HepG2 (cell line): ENCODE results near the gene TBXA2R. TPM values are rescaled to one million over a fixed set of nuclear protein-coding genes. Genes with fewer than 3 reads are reported as not detected.

Source experiments
- ATAC-seq: fragments of 200-7000 bp; cut with Tn5 transposase; 3 replicates; pipeline ENCODE4 v1.9.1; 2020; ENCODE audit warnings: mild to moderate bottlenecking, moderate library complexity
- BruUV-seq: library from RNA; stranded (reverse); fragments of 400-500 nt; replicated peaks from 2 replicates; lab custom pipeline; 2021; lab: Mats Ljungman, UMichigan
- CTCF ChIA-PET: fragments of 300-600 bp; formaldehyde crosslinking; extraction: SDS; loops from one replicate; lab custom pipeline; 2021; ENCODE audit warnings: low total read pairs, inconsistent platforms, low intra/inter-chr PET ratio; lab: Yijun Ruan, JAX
- POLR2A ChIA-PET: fragments of 350-600 bp; sonication (Branson Sonifier 250); formaldehyde crosslinking; loops from one replicate; lab custom pipeline; 2020; ENCODE audit warnings: antibody characterized with exemption, inconsistent platforms; lab: Yijun Ruan, JAX
- DNase-seq: peaks from one replicate; pipeline ENCODE4 v3.0.0-alpha.2; 2015; ENCODE audit warnings: low spot score
- FAIRE-seq: peaks from 3 replicates; lab custom pipeline; 2011; peaks lifted over from hg19 to GRCh38; lab: Jason Lieb, UNC
- H2AFZ ChIP-seq: one replicate; pipeline ENCODE4 v1.6.1; 2011; ENCODE audit warnings: low read length, inconsistent platforms
- H3K27ac ChIP-seq: fragments of 300-600 bp; 3 replicates; pipeline ENCODE4 v1.8.0; 2011; ENCODE audit warnings: mixed run types, mild to moderate bottlenecking, mixed read lengths, low read length, inconsistent platforms; ENCODE audit not compliant: insufficient read depth; ENCODE audit errors: extremely low read length
- H3K27me3 ChIP-seq, 2 experiments: fragments of 200-600 bp in 1 of 2; 2 replicates in 1 of 2; 3 replicates in 1 of 2; pipeline versions ENCODE4 v1.6.0 to v1.8.0; 2011; ENCODE audit warnings: low read length in 2 of 2, mild to moderate bottlenecking in 2 of 2, moderate library complexity in 2 of 2, inconsistent platforms in 1 of 2; ENCODE audit not compliant: insufficient read depth in 2 of 2, control insufficient read depth in 1 of 2
- H3K36me3 ChIP-seq, 2 experiments: fragments of 200-600 bp in 1 of 2; replicated peaks in 1 of 2; 2 replicates in 1 of 2; 3 replicates in 1 of 2; pipeline versions ENCODE4 v1.5.1 to v1.8.0; 2011; ENCODE audit warnings: low read length in 2 of 2, inconsistent platforms in 1 of 2; ENCODE audit not compliant: insufficient read depth in 2 of 2, control insufficient read depth in 1 of 2
- H3K4me1 ChIP-seq: 2 replicates; pipeline ENCODE4 v1.5.1; 2012; ENCODE audit warnings: low read length, inconsistent platforms; ENCODE audit not compliant: insufficient read depth
- H3K4me2 ChIP-seq: 2 replicates; pipeline ENCODE4 v1.6.0; 2011; ENCODE audit warnings: low read depth, low read length, inconsistent platforms
- H3K4me3 ChIP-seq, 3 experiments: fragments of 200-600 bp in 1 of 3; sonication (generic), shearing (Covaris generic) in 1 of 3; replicated peaks in 1 of 3; 2 replicates each; pipeline ENCODE4 v1.5.1; 2011 to 2016; ENCODE audit warnings: low read length in 3 of 3, inconsistent platforms in 2 of 3, low read depth in 2 of 3, mild to moderate bottlenecking in 2 of 3, control low read depth in 1 of 3, mixed read lengths in 1 of 3; ENCODE audit not compliant: insufficient read depth in 1 of 3
- H3K79me2 ChIP-seq: one replicate; pipeline ENCODE4 v1.6.1; 2011; ENCODE audit warnings: low read length, inconsistent platforms; ENCODE audit not compliant: insufficient read depth
- H3K9ac ChIP-seq: 2 replicates; pipeline ENCODE4 v1.6.0; 2011; ENCODE audit warnings: mild to moderate bottlenecking, low read depth, low read length, inconsistent platforms; ENCODE audit not compliant: insufficient read depth
- H3K9me3 ChIP-seq: 2 replicates; pipeline ENCODE4 v1.5.1; 2012; ENCODE audit warnings: mild to moderate bottlenecking, low read length
- H4K20me1 ChIP-seq: 2 replicates; pipeline ENCODE4 v1.6.0; 2011; ENCODE audit warnings: inconsistent platforms, mild to moderate bottlenecking, low read length, moderate library complexity; ENCODE audit not compliant: insufficient read depth
- ARNT ChIP-seq: fragments of 450-650 bp; IDR thresholded peaks from 2 replicates; pipeline ENCODE4 v1.6.1; 2017
- ARNTL ChIP-seq: sonication (generic); formaldehyde crosslinking; IDR thresholded peaks from 2 replicates; pipeline ENCODE4 v1.4.0; 2020; ENCODE audit warnings: mild to moderate bottlenecking, missing genetic modification reagents
- KAT7 ChIP-seq: IDR thresholded peaks from 2 replicates; pipeline ENCODE4 v1.6.1; 2018; ENCODE audit warnings: borderline replicate concordance, missing compliant biosample characterization
- NR2F1 ChIP-seq, 2 experiments: fragments of 450-650 bp in 1 of 2; formaldehyde crosslinking in 1 of 2; IDR thresholded peaks; 2 replicates each; pipeline versions ENCODE4 v1.5.0 to v1.6.1; 2016 to 2020; ENCODE audit warnings: mild to moderate bottlenecking in 1 of 2, missing compliant biosample characterization in 1 of 2, missing genetic modification reagents in 1 of 2, moderate library complexity in 1 of 2
- ZNF33A ChIP-seq: sonication (generic); formaldehyde crosslinking; IDR thresholded peaks from 2 replicates; pipeline ENCODE4 v1.5.1; 2020; ENCODE audit warnings: missing genetic modification reagents, mild to moderate bottlenecking, moderate library complexity, borderline replicate concordance
- ZNF550 ChIP-seq: sonication (generic); formaldehyde crosslinking; IDR thresholded peaks from 2 replicates; pipeline ENCODE4 v1.4.0; 2020; ENCODE audit warnings: mild to moderate bottlenecking, missing genetic modification reagents, borderline replicate concordance
- WGBS: methylation state at CpG from one replicate; pipeline ENCODE4 v1.1.6; 2017; ENCODE audit warnings: low lambda C conversion rate; 5-methylcytosine and 5-hydroxymethylcytosine counted together
- in situ Hi-C: cut with HindIII; loops from 2 replicates; pipeline ENCODE4 v1.10.0; 2017; ENCODE audit warnings: low pct_unique_long_range_greater_than_20kb; ENCODE audit not compliant: extremely low pct_ligation_motif_present
- intact Hi-C: fragments of 100-400 bp; cut with micrococcal nuclease; formaldehyde crosslinking; loops from one replicate; pipeline ENCODE4 v1.10.0; 2022; ENCODE audit not compliant: unreplicated experiment
- polyA plus RNA-seq, 8 experiments: library from polyadenylated mRNA; depleted of rRNA in 3 of 8; stranded (reverse) in 7 of 8; unstranded in 1 of 8; fragments of >200 nt; fragmentation: Illumina TruSeq in 4 of 8; extraction: Trizol in 4 of 8; gene quantifications; 2 replicates each; pipeline versions ENCODE4 v1.2.1 to v1.2.3, GENCODE V29; 2011 to 2016; ENCODE audit warnings: low read depth in 4 of 8, missing spikeins in 1 of 8, mixed read lengths in 1 of 8; ENCODE audit not compliant: insufficient read depth in 1 of 8
- total RNA-seq, 5 experiments: library from RNA; depleted of rRNA; stranded (reverse); fragments of >200 nt; fragmentation: Illumina TruSeq; extraction: Trizol; gene quantifications; 2 replicates each; pipeline ENCODE4 v1.2.3, GENCODE V29; 2016; ENCODE audit warnings: low read depth in 1 of 5
- TF ChIP-seq, protein P1 (sequence below): sonication (generic); formaldehyde crosslinking; IDR thresholded peaks from 2 replicates; pipeline ENCODE4 v1.4.0; 2020; ENCODE audit warnings: missing genetic modification reagents
- TF ChIP-seq, protein P2 (sequence below): sonication (generic); formaldehyde crosslinking; IDR thresholded peaks from 2 replicates; pipeline ENCODE4 v1.5.0; 2020; ENCODE audit warnings: mild to moderate bottlenecking, missing genetic modification reagents
- TF ChIP-seq, protein P3 (sequence below): sonication (generic); formaldehyde crosslinking; IDR thresholded peaks from 2 replicates; pipeline ENCODE4 v1.4.0; 2020; ENCODE audit warnings: missing genetic modification reagents
- TF ChIP-seq, protein P4 (sequence below): IDR thresholded peaks from 2 replicates; pipeline ENCODE4 v1.6.1; 2016; ENCODE audit warnings: missing biosample characterization, missing genetic modification reagents, low read depth

Gene TBXA2R
- total and polyA plus RNA-seq, 2 of the 13 experiments (the other 11 are each of a cell fraction or from before 2014, with no cell fraction given) = 0.09 TPM; not detected in 1

DNA sequence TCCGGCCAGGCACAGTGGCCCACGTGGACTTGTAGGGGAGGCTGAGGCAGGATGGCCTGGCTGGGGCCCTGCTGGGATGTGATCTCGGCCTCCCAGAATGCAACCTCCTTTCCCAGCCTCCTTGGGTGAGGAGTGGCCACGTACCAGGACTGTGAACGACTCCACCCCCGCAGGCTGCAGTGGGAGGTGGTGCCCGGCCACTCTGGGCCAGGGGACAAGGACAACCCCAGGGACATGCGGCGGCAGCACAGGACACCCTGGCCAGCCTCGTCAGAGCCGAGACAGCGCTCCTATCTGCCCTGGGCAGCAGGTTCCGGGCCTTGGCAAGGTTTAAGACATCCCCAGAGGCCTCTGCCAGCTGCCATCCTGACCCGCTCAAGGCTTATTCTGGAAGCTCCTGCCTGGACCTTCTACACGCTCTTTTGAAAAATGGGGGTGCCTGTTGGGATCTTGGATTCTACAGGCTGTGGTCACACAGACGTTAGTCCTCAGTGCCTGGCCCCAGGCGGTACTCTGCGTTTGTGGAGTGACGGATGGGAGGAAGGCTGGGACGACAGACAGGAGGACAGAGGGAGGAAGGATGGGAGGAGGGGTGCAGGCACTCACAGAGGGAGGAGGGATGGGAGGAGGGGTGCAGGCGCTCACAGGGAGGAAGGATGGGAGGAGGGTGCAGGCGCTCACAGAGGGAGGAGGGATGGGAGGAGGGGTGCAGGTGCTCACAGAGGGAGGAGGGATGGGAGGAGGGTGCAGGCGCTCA is 39.8 kb upstream of the TBXA2R start:
- CTCF ChIA-PET = no interaction called here
- H3K79me2 ChIP-seq = no peaks in the 10 kb centered on the region
- no peak overlapping the region for H2AFZ ChIP-seq
- no peaks in the 10 kb centered on the region for H3K4me1 ChIP-seq
- no peaks in the 10 kb centered on the region for H3K27me3 ChIP-seq
- in situ Hi-C loops (no loop called here), intact Hi-C loops (no loop called here)
- 91% methylated on average over 14 of the region's 23 CpGs for WGBS
- H4K20me1 ChIP-seq = no peaks in the 10 kb centered on the region
- no peak for ATAC-seq
- no peak overlapping the region for H3K27ac ChIP-seq
- DNase-seq = no peak
- H3K4me2 ChIP-seq = no peak overlapping the region
- peaks cover under 1 to 1% of the 10 kb centered on the region in 2 experiments; a peak in 2 of 5 replicates for H3K36me3 ChIP-seq
- POLR2A ChIA-PET = no interaction called here
- TF ChIP-seq, protein P1, sequence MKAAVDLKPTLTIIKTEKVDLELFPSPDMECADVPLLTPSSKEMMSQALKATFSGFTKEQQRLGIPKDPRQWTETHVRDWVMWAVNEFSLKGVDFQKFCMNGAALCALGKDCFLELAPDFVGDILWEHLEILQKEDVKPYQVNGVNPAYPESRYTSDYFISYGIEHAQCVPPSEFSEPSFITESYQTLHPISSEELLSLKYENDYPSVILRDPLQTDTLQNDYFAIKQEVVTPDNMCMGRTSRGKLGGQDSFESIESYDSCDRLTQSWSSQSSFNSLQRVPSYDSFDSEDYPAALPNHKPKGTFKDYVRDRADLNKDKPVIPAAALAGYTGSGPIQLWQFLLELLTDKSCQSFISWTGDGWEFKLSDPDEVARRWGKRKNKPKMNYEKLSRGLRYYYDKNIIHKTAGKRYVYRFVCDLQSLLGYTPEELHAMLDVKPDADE (CRISPR knock-in tag) = no peak
- TF ChIP-seq, protein P2, sequence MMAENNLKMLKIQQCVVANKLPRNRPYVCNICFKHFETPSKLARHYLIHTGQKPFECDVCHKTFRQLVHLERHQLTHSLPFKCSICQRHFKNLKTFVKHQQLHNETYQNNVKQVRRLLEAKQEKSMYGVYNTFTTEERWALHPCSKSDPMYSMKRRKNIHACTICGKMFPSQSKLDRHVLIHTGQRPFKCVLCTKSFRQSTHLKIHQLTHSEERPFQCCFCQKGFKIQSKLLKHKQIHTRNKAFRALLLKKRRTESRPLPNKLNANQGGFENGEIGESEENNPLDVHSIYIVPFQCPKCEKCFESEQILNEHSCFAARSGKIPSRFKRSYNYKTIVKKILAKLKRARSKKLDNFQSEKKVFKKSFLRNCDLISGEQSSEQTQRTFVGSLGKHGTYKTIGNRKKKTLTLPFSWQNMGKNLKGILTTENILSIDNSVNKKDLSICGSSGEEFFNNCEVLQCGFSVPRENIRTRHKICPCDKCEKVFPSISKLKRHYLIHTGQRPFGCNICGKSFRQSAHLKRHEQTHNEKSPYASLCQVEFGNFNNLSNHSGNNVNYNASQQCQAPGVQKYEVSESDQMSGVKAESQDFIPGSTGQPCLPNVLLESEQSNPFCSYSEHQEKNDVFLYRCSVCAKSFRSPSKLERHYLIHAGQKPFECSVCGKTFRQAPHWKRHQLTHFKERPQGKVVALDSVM (CRISPR knock-in tag) = peak; percentile 49; the same call in 1 of the 2 replicates
- no peaks in the 10 kb centered on the region for H3K9me3 ChIP-seq
- FAIRE-seq = no peak
- BruUV-seq = no TSS peak
- no peak overlapping the region for H3K4me3 ChIP-seq
- H3K9ac ChIP-seq = no peak overlapping the region

DNA sequence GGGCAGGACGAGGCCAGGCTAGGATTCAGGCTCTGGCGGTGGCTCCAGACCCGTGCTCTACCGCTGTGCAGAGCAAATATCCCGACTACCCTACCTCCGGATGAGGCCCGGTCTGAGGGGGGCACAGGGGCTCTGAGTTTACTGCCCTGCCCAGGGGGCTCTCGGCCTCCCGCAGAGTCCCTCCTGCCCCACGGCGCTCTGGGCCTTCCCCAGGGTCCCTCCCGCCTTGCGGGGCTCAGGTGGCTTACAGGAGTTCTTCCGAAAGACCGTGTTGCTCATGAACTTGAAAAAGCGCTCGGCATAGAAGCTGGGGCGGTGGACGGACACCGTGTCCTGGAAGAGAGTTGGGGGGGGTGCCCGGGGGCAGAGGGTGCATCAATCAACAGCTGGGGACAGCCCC is 39.1 kb upstream of the TBXA2R start:
- H4K20me1 ChIP-seq = no peaks in the 10 kb centered on the region
- H3K9me3 ChIP-seq = no peaks in the 10 kb centered on the region
- H3K79me2 ChIP-seq = no peaks in the 10 kb centered on the region
- no peak for FAIRE-seq
- no peak overlapping the region for H2AFZ ChIP-seq
- ChIA-PET CTCF (no interaction called here), POLR2A (no interaction called here)
- no peak overlapping the region for H3K9ac ChIP-seq
- H3K4me3 ChIP-seq = no peak overlapping the region
- no peaks in the 10 kb centered on the region for H3K4me1 ChIP-seq
- in situ Hi-C loops = no loop called here
- no peak overlapping the region for H3K4me2 ChIP-seq
- no TSS peak for BruUV-seq
- DNase-seq = no peak
- intact Hi-C loops = no loop called here
- H3K27ac ChIP-seq = no peak overlapping the region
- WGBS = 93% methylated on average over 10 of the region's 21 CpGs
- H3K27me3 ChIP-seq = no peaks in the 10 kb centered on the region
- ATAC-seq = no peak
- peaks cover 3% of the 10 kb centered on the region in 2 experiments; a peak in 2 of 5 replicates for H3K36me3 ChIP-seq
- TF ChIP-seq KAT7 = no peak
- no peak for TF ChIP-seq ARNT
- TF ChIP-seq NR2F1 (CRISPR knock-in tag; IDR thresholded peaks at IDR 0.05) = no peak
- TF ChIP-seq, protein P3, sequence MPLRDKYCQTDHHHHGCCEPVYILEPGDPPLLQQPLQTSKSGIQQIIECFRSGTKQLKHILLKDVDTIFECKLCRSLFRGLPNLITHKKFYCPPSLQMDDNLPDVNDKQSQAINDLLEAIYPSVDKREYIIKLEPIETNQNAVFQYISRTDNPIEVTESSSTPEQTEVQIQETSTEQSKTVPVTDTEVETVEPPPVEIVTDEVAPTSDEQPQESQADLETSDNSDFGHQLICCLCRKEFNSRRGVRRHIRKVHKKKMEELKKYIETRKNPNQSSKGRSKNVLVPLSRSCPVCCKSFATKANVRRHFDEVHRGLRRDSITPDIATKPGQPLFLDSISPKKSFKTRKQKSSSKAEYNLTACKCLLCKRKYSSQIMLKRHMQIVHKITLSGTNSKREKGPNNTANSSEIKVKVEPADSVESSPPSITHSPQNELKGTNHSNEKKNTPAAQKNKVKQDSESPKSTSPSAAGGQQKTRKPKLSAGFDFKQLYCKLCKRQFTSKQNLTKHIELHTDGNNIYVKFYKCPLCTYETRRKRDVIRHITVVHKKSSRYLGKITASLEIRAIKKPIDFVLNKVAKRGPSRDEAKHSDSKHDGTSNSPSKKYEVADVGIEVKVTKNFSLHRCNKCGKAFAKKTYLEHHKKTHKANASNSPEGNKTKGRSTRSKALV (CRISPR knock-in tag) = no peak
- no peak for TF ChIP-seq ZNF550 (CRISPR knock-in tag)
- no peak for TF ChIP-seq ZNF33A (CRISPR knock-in tag)
- TF ChIP-seq, protein P4, sequence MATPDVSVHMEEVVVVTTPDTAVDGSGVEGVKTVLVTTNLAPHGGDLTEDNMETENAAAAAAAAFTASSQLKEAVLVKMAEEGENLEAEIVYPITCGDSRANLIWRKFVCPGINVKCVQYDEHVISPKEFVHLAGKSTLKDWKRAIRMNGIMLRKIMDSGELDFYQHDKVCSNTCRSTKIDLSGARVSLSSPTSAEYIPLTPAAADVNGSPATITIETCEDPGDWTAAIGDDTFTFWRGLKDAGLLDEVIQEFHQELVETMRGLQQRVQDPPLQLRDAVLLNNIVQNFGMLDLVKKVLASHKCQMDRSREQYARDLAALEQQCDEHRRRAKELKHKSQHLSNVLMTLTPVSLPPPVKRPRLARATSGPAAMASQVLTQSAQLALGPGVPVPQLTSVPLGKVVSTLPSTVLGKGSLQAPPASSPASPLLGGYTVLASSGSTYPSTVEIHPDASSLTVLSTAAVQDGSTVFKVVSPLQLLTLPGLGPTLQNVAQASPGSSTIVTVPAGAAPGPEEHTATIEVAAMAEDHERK = no peak
- no peak for TF ChIP-seq ARNTL (CRISPR knock-in tag)
